OCI-M2 (cell line): ENCODE measurements around the gene BDP1.
"Not testable (repeated sequence)": the region's sequence is repeated elsewhere in the genome, so short reads cannot be mapped to it uniquely, and the experiment has no call there.

Experiments used
- DNase-seq: peaks from one replicate; lab custom pipeline; 2025; ENCODE audit not compliant: unreplicated experiment; lab: John Stamatoyannopoulos, UW

The BDP1 gene

GRCh38 chr5:71569748-71570509 is 114.5 kb downstream of the BDP1 start:
- no peak for DNase-seq

- not testable (repeated sequence) for DNase-seq
Measured at GRCh38 chr5:71571811-71572210, 116.4 kb downstream of the BDP1 start.

GRCh38 chr5:71573591-71573990 is 118.1 kb downstream of the BDP1 start:
- no peak for DNase-seq

- DNase-seq = not testable (repeated sequence)
Measured at GRCh38 chr5:71575588-71575987, 120.1 kb downstream of the BDP1 start.

GRCh38 chr5:71576241-71576640 is 120.8 kb downstream of the BDP1 start:
- no peak for DNase-seq

- not testable (repeated sequence) for DNase-seq
Measured at GRCh38 chr5:71577839-71578238, 122.4 kb downstream of the BDP1 start.

GRCh38 chr5:71582945-71583584 is 127.6 kb downstream of the BDP1 start:
- no peak for DNase-seq

- peak; percentile 81 for DNase-seq
Measured at GRCh38 chr5:71586052-71586940, 130.8 kb downstream of the BDP1 start.

- peak; percentile 83 for DNase-seq
Measured at GRCh38 chr5:71586941-71587765, 131.7 kb downstream of the BDP1 start, which contains the start of gene MCCC2. MCCC2 (plus strand) TSS chr5:71587340; CDS start chr5:71587426, 86 bp downstream.

GRCh38 chr5:71587766-71588532 is 132.5 kb downstream of the BDP1 start:
- no peak for DNase-seq

GRCh38 chr5:71588533-71588885 is 133.1 kb downstream of the BDP1 start:
- no peak for DNase-seq

GRCh38 chr5:71589903-71590302 is 134.5 kb downstream of the BDP1 start:
- DNase-seq = no peak

- no peak for DNase-seq
Measured at GRCh38 chr5:71591100-71591499, 135.6 kb downstream of the BDP1 start.

GRCh38 chr5:71596169-71596568 is 140.7 kb downstream of the BDP1 start:
- no peak for DNase-seq

GRCh38 chr5:71597001-71597400 is 141.6 kb downstream of the BDP1 start:
- DNase-seq = no peak

GRCh38 chr5:71600783-71601182 is 145.3 kb downstream of the BDP1 start:
- no peak for DNase-seq

GRCh38 chr5:71601222-71602026 is 146.0 kb downstream of the BDP1 start:
- DNase-seq = no peak

- not testable (repeated sequence) for DNase-seq
Measured at GRCh38 chr5:71609916-71610315, 154.5 kb downstream of the BDP1 start.

GRCh38 chr5:71615809-71616208 is 160.4 kb downstream of the BDP1 start:
- no peak for DNase-seq
